ENCODE data around the gene RYR3. TPM values are rescaled to one million over a fixed set of nuclear protein-coding genes. Genes with fewer than 3 reads are reported as not detected.
"Not testable (repeated sequence)": the region's sequence is repeated elsewhere in the genome, so short reads cannot be mapped to it uniquely, and the experiment has no call there.

Gene RYR3
- total RNA-seq, 5 donors from 2014 or later (not counting 1 experiment from before 2014, with no cell fraction given), result 0.03 to 0.07 (median 0.04) TPM; not detected in 1

GRCh38 chr15:33565094-33565493, 254.3 kb downstream of the RYR3 start:
- Histone ChIP-seq H3K27me3 (replicated peaks in 1 of 2; ENCODE audit: control insufficient read depth in 2 of 2, extremely low read depth in 1 of 2, insufficient read depth in 2 of 2, low read length in 1 of 2) (no peaks in the 10 kb centered on the region), H3K4me1 (ENCODE audit: control insufficient read depth in 1 of 2, extremely low read depth in 1 of 2, insufficient read depth in 2 of 2, low read length in 2 of 2) (no peaks in the 10 kb centered on the region), H3K4me3 (ENCODE audit: control insufficient read depth in 1 of 2, extremely low read depth in 1 of 2, low read length in 1 of 2) (no peak overlapping the region), H3K36me3 (ENCODE audit: control insufficient read depth in 2 of 2, extremely low read depth in 1 of 2, insufficient read depth in 1 of 2, low read length in 1 of 2) (no peaks in the 10 kb centered on the region), H3K9me3 (no peaks in the 10 kb centered on the region), H3K27ac (ENCODE audit: low read length) (no peak overlapping the region)
- no CpG with 5 or more reads among the region's 3 CpGs for WGBS (ENCODE audit: insufficient coverage)
- Mint-ChIP-seq H3K4me1 (no peaks in the 10 kb centered on the region), H3K27ac (no peak overlapping the region), H3K36me3 (no peaks in the 10 kb centered on the region), H3K27me3 (peaks cover 5 to 7% of the 10 kb centered on the region in 2 donors), H3K4me3 (no peak overlapping the region), H3K9me3 (peaks cover 3 to 6% (median 5%) of the 10 kb centered on the region in 3 donors)
- CTCF ChIA-PET, result no interaction called here
- POLR2A ChIA-PET, result no interaction called here
- DNase-seq, result no peak
- no peak for ATAC-seq (replicated peaks in 1 of 4)

DNA sequence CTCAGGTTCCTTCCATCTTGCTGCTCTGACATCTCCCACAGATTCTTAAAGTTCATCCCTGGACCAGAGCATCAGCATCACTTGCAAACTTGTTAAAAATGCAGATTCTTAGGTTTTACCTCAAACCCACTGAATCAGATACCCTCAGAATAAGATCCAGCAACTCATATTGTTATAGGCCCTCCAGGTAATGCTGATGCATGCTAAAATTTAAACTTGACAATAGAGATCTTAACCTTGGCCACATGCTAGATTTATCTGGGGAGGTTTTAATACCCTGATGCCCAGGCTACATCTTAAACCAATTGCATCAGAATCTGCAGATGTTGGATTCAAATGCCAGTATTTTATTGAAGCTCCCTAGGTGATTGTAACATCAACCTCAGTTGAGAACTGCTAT, 256.9 kb downstream of the RYR3 start:
- no peak overlapping the region for H3K27ac Mint-ChIP-seq
- ChIA-PET POLR2A (no interaction called here), CTCF (no interaction called here)
- H3K4me1 Mint-ChIP-seq, result no peaks in the 10 kb centered on the region
- H3K27me3 ChIP-seq (replicated peaks in 1 of 2; ENCODE audit: control insufficient read depth in 2 of 2, extremely low read depth in 1 of 2, insufficient read depth in 2 of 2, low read length in 1 of 2), result peaks cover 0 to 2% of the 10 kb centered on the region in 2 experiments
- no peak overlapping the region for H3K27ac ChIP-seq (ENCODE audit: low read length)
- H3K4me3 Mint-ChIP-seq, result no peak overlapping the region
- ATAC-seq (replicated peaks in 1 of 4) (no peak), DNase-seq (no peak)
- H3K9me3 ChIP-seq, result no peaks in the 10 kb centered on the region
- no peak overlapping the region for H3K4me3 ChIP-seq (ENCODE audit: control insufficient read depth in 1 of 2, extremely low read depth in 1 of 2, low read length in 1 of 2)
- H3K4me1 ChIP-seq (ENCODE audit: control insufficient read depth in 1 of 2, extremely low read depth in 1 of 2, insufficient read depth in 2 of 2, low read length in 2 of 2), result no peaks in the 10 kb centered on the region
- H3K36me3 Mint-ChIP-seq, result no peaks in the 10 kb centered on the region
- H3K36me3 ChIP-seq (ENCODE audit: control insufficient read depth in 2 of 2, extremely low read depth in 1 of 2, insufficient read depth in 1 of 2, low read length in 1 of 2), result no peaks in the 10 kb centered on the region
- H3K9me3 Mint-ChIP-seq, result peaks cover 3 to 6% (median 5%) of the 10 kb centered on the region in 3 donors
- H3K27me3 Mint-ChIP-seq, result peaks cover 3 to 4% of the 10 kb centered on the region in 2 donors

GRCh38 chr15:33569036-33569435, 258.3 kb downstream of the RYR3 start:
- Histone ChIP-seq H3K4me3 (ENCODE audit: control insufficient read depth in 1 of 2, extremely low read depth in 1 of 2, low read length in 1 of 2) (no peak overlapping the region), H3K27ac (ENCODE audit: low read length) (no peak overlapping the region), H3K36me3 (ENCODE audit: control insufficient read depth in 2 of 2, extremely low read depth in 1 of 2, insufficient read depth in 1 of 2, low read length in 1 of 2) (no peaks in the 10 kb centered on the region), H3K9me3 (no peaks in the 10 kb centered on the region), H3K4me1 (ENCODE audit: control insufficient read depth in 1 of 2, extremely low read depth in 1 of 2, insufficient read depth in 2 of 2, low read length in 2 of 2) (no peaks in the 10 kb centered on the region), H3K27me3 (replicated peaks in 1 of 2; ENCODE audit: control insufficient read depth in 2 of 2, extremely low read depth in 1 of 2, insufficient read depth in 2 of 2, low read length in 1 of 2) (peaks cover 0 to 2% of the 10 kb centered on the region in 2 experiments)
- WGBS (ENCODE audit: insufficient coverage), result 86% methylated on average over 1 of the region's 1 CpG
- Mint-ChIP-seq H3K27ac (no peak overlapping the region), H3K27me3 (peaks cover 2 to 8% of the 10 kb centered on the region in 2 donors), H3K4me3 (no peak overlapping the region), H3K36me3 (no peaks in the 10 kb centered on the region), H3K4me1 (no peaks in the 10 kb centered on the region), H3K9me3 (peaks cover 3 to 6% (median 5%) of the 10 kb centered on the region in 3 donors)
- CTCF ChIA-PET, result no interaction called here
- POLR2A ChIA-PET, result no interaction called here
- DNase-seq (no peak), ATAC-seq (replicated peaks in 1 of 4) (no peak)

DNA sequence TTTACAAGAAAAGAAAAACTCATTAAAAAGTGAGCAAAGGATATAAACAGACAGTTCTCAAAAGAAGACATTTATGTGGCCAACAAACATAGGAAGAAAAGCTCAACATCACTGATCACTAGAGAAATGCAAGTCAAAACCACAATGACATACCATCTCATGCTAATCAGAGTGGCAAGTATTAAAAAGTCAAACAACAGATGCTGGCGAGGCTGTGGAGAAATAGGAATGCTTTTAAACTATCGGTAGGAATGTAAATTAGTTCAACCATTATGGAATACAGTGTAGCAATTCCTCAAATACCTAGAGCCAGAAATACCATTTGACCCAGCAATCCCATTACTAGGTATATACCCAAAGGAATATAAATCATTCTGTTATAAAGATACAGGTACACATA, 267.1 kb downstream of the RYR3 start:
- H3K4me3 ChIP-seq (ENCODE audit: control insufficient read depth in 1 of 2, extremely low read depth in 1 of 2, low read length in 1 of 2); H3K36me3 Mint-ChIP-seq; H3K4me1 ChIP-seq (ENCODE audit: control insufficient read depth in 1 of 2, extremely low read depth in 1 of 2, insufficient read depth in 2 of 2, low read length in 2 of 2); ATAC-seq (replicated peaks in 1 of 4); H3K4me3 Mint-ChIP-seq; H3K9me3 Mint-ChIP-seq; H3K27me3 Mint-ChIP-seq; H3K9me3 ChIP-seq; DNase-seq; CTCF ChIA-PET; POLR2A ChIA-PET; H3K36me3 ChIP-seq (ENCODE audit: control insufficient read depth in 2 of 2, extremely low read depth in 1 of 2, insufficient read depth in 1 of 2, low read length in 1 of 2); H3K4me1 Mint-ChIP-seq; H3K27ac Mint-ChIP-seq; H3K27me3 ChIP-seq (replicated peaks in 1 of 2; ENCODE audit: control insufficient read depth in 2 of 2, extremely low read depth in 1 of 2, insufficient read depth in 2 of 2, low read length in 1 of 2); H3K27ac ChIP-seq (ENCODE audit: low read length): not testable (repeated sequence)
- no CpG with 5 or more reads among the region's 2 CpGs for WGBS (ENCODE audit: insufficient coverage)

DNA sequence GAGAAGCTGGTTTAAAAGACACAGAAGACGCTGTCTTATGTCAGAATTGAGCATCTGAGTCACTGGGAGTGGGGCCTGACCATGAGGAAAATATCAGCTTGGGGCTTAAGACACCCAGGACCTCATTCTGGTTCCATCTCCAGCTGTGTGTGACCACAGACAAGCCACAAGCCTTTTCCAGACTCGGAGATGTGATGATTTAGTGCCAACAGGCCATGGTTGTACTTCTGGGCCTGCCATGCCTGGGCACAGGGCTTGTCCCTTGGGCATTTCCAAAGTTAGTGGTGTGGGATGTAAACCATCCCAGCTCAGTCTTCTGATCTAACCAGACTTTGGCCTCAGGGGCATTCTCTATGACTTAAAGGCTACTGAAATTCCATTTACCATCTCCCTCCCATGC, 269.8 kb downstream of the RYR3 start:
- no peak overlapping the region for H3K27ac ChIP-seq (ENCODE audit: low read length)
- no peak overlapping the region for H3K4me3 ChIP-seq (ENCODE audit: control insufficient read depth in 1 of 2, extremely low read depth in 1 of 2, low read length in 1 of 2)
- H3K36me3 ChIP-seq (ENCODE audit: control insufficient read depth in 2 of 2, extremely low read depth in 1 of 2, insufficient read depth in 1 of 2, low read length in 1 of 2), result no peaks in the 10 kb centered on the region
- H3K27me3 ChIP-seq (replicated peaks in 1 of 2; ENCODE audit: control insufficient read depth in 2 of 2, extremely low read depth in 1 of 2, insufficient read depth in 2 of 2, low read length in 1 of 2), result no peaks in the 10 kb centered on the region
- Mint-ChIP-seq H3K4me3 (no peak overlapping the region), H3K36me3 (no peaks in the 10 kb centered on the region), H3K9me3 (peaks cover 0 to 4% (median 0%) of the 10 kb centered on the region in 3 donors), H3K27ac (no peak overlapping the region), H3K27me3 (peaks cover 0 to under 1% of the 10 kb centered on the region in 2 donors), H3K4me1 (no peaks in the 10 kb centered on the region)
- 70% methylated on average over 1 of the region's 2 CpGs for WGBS (ENCODE audit: insufficient coverage)
- no peaks in the 10 kb centered on the region for H3K4me1 ChIP-seq (ENCODE audit: control insufficient read depth in 1 of 2, extremely low read depth in 1 of 2, insufficient read depth in 2 of 2, low read length in 2 of 2)
- ATAC-seq (replicated peaks in 1 of 4), result no peak
- H3K9me3 ChIP-seq, result no peaks in the 10 kb centered on the region
- ChIA-PET POLR2A (interaction anchor here in 1 of 2 donors (0.5 kb wide), 1 partner anchor 11 kb away, joined by 5 read pairs; no protein-coding TSS in a partner anchor), CTCF (no interaction called here)
- no peak for DNase-seq

GRCh38 chr15:33581032-33581431, 270.3 kb downstream of the RYR3 start:
- H3K4me1 Mint-ChIP-seq, result no peaks in the 10 kb centered on the region
- no peaks in the 10 kb centered on the region for H3K36me3 ChIP-seq (ENCODE audit: control insufficient read depth in 2 of 2, extremely low read depth in 1 of 2, insufficient read depth in 1 of 2, low read length in 1 of 2)
- no peaks in the 10 kb centered on the region for H3K9me3 ChIP-seq
- POLR2A ChIA-PET, result interaction anchor here in 1 of 2 donors (0.5 kb wide), 1 partner anchor 10 kb away, joined by 5 read pairs; no protein-coding TSS in a partner anchor
- H3K4me3 ChIP-seq (ENCODE audit: control insufficient read depth in 1 of 2, extremely low read depth in 1 of 2, low read length in 1 of 2), result no peak overlapping the region
- no peak overlapping the region for H3K27ac Mint-ChIP-seq
- H3K9me3 Mint-ChIP-seq, result peaks cover 0 to 3% (median 0%) of the 10 kb centered on the region in 3 donors
- H3K27me3 ChIP-seq (replicated peaks in 1 of 2; ENCODE audit: control insufficient read depth in 2 of 2, extremely low read depth in 1 of 2, insufficient read depth in 2 of 2, low read length in 1 of 2), result no peaks in the 10 kb centered on the region
- H3K27me3 Mint-ChIP-seq, result no peaks in the 10 kb centered on the region
- H3K36me3 Mint-ChIP-seq, result no peaks in the 10 kb centered on the region
- H3K4me1 ChIP-seq (ENCODE audit: control insufficient read depth in 1 of 2, extremely low read depth in 1 of 2, insufficient read depth in 2 of 2, low read length in 2 of 2), result no peaks in the 10 kb centered on the region
- H3K4me3 Mint-ChIP-seq, result no peak overlapping the region
- no peak for DNase-seq
- no peak for ATAC-seq (replicated peaks in 1 of 4)
- no CpG with 5 or more reads among the region's 3 CpGs for whole genome bisulfite sequencing (ENCODE audit: insufficient coverage)
- H3K27ac ChIP-seq (ENCODE audit: low read length), result no peak overlapping the region
- CTCF ChIA-PET, result no interaction called here

- H3K36me3 ChIP-seq (ENCODE audit: control insufficient read depth in 2 of 2, extremely low read depth in 1 of 2, insufficient read depth in 1 of 2, low read length in 1 of 2), result no peaks in the 10 kb centered on the region
- no peaks in the 10 kb centered on the region for H3K36me3 Mint-ChIP-seq
- H3K4me3 Mint-ChIP-seq, result no peak overlapping the region
- no peak overlapping the region for H3K4me3 ChIP-seq (ENCODE audit: control insufficient read depth in 1 of 2, extremely low read depth in 1 of 2, low read length in 1 of 2)
- H3K4me1 Mint-ChIP-seq, result no peaks in the 10 kb centered on the region
- no peak overlapping the region for H3K27ac Mint-ChIP-seq
- 100% methylated on average over 1 of the region's 8 CpGs for WGBS (ENCODE audit: insufficient coverage)
- no peak overlapping the region for H3K27ac ChIP-seq (ENCODE audit: low read length)
- ATAC-seq (replicated peaks in 1 of 4) (no peak), DNase-seq (no peak)
- POLR2A ChIA-PET, result no interaction called here
- peaks cover 2 to 3% of the 10 kb centered on the region in 2 donors for H3K27me3 Mint-ChIP-seq
- H3K4me1 ChIP-seq (ENCODE audit: control insufficient read depth in 1 of 2, extremely low read depth in 1 of 2, insufficient read depth in 2 of 2, low read length in 2 of 2), result no peaks in the 10 kb centered on the region
- CTCF ChIA-PET, result no interaction called here
- no peaks in the 10 kb centered on the region for H3K9me3 Mint-ChIP-seq
- no peaks in the 10 kb centered on the region for H3K9me3 ChIP-seq
- no peaks in the 10 kb centered on the region for H3K27me3 ChIP-seq (replicated peaks in 1 of 2; ENCODE audit: control insufficient read depth in 2 of 2, extremely low read depth in 1 of 2, insufficient read depth in 2 of 2, low read length in 1 of 2)
Measured at GRCh38 chr15:33584797-33585196, 274.0 kb downstream of the RYR3 start.
